ENCODE data around the gene UNC119B.

DNA sequence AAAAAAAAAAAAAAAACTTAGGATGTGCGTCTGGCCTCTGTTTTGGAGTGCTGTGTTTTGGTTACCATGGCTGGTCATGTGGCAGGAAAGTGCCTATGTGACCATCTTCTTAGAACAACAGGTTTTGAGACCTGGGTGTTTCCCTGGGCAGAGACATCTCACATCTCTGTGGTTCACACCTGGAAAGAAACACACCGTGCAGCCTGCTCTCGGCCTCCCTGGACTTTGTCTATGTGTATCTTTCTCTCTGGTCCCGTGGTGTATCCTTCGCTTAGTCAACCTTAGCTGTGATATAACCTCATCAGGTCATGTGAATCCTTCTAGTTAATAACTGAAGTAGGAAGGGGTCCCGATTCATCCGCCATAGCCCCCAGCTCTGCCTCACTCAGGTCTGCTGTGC lies 38.0 kb downstream of the UNC119B start:
- TF ChIP-seq, protein P1, sequence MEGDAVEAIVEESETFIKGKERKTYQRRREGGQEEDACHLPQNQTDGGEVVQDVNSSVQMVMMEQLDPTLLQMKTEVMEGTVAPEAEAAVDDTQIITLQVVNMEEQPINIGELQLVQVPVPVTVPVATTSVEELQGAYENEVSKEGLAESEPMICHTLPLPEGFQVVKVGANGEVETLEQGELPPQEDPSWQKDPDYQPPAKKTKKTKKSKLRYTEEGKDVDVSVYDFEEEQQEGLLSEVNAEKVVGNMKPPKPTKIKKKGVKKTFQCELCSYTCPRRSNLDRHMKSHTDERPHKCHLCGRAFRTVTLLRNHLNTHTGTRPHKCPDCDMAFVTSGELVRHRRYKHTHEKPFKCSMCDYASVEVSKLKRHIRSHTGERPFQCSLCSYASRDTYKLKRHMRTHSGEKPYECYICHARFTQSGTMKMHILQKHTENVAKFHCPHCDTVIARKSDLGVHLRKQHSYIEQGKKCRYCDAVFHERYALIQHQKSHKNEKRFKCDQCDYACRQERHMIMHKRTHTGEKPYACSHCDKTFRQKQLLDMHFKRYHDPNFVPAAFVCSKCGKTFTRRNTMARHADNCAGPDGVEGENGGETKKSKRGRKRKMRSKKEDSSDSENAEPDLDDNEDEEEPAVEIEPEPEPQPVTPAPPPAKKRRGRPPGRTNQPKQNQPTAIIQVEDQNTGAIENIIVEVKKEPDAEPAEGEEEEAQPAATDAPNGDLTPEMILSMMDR (conservative IDR thresholded peaks at IDR 0.05; ENCODE audit: low read length) = no peak
- TF ChIP-seq EZH2phosphoT487 (IDR thresholded peaks at IDR 0.05; ENCODE audit: borderline replicate concordance, low read depth, low read length) = no peak

Measured in OCI-LY7 (cell line).